ENCODE measurements around the gene GLP2R.

- TF ChIP-seq, protein P1, sequence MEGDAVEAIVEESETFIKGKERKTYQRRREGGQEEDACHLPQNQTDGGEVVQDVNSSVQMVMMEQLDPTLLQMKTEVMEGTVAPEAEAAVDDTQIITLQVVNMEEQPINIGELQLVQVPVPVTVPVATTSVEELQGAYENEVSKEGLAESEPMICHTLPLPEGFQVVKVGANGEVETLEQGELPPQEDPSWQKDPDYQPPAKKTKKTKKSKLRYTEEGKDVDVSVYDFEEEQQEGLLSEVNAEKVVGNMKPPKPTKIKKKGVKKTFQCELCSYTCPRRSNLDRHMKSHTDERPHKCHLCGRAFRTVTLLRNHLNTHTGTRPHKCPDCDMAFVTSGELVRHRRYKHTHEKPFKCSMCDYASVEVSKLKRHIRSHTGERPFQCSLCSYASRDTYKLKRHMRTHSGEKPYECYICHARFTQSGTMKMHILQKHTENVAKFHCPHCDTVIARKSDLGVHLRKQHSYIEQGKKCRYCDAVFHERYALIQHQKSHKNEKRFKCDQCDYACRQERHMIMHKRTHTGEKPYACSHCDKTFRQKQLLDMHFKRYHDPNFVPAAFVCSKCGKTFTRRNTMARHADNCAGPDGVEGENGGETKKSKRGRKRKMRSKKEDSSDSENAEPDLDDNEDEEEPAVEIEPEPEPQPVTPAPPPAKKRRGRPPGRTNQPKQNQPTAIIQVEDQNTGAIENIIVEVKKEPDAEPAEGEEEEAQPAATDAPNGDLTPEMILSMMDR (IDR thresholded peaks at IDR 0.05), result no peak
- no peak for TF ChIP-seq POLR2A (IDR thresholded peaks at IDR 0.05)
Measured at GRCh38 chr17:9811537-9811936, 14.2 kb upstream of the GLP2R start.
